Liver (tissue), 9 donors: Measurements from ENCODE around the gene C9orf85. TPM values are rescaled to one million over a fixed set of nuclear protein-coding genes. Genes with fewer than 3 reads are reported as not detected.

Experiments
- DNase-seq: peaks from one replicate; pipeline ENCODE4 v3.0.0-alpha.2; 2017; ENCODE audit warnings: low spot score
- H3K27ac ChIP-seq, 2 donors: one replicate each; pipeline ENCODE4 v1.7.0; 2013; ENCODE audit warnings: inconsistent platforms in 2 of 2, low read length in 2 of 2, control low read depth in 1 of 2, low read depth in 1 of 2, mild to moderate bottlenecking in 1 of 2
- H3K27me3 ChIP-seq, 4 donors: one replicate each; pipeline versions ENCODE4 v1.6.1 to v1.7.0; 2013; ENCODE audit warnings: low read length in 3 of 4, inconsistent platforms in 1 of 4, mild to moderate bottlenecking in 1 of 4, moderate library complexity in 1 of 4; ENCODE audit not compliant: control insufficient read depth in 4 of 4, insufficient read depth in 4 of 4
- H3K36me3 ChIP-seq, 4 donors: one replicate each; pipeline versions ENCODE4 v1.6.1 to v1.7.0; 2013; ENCODE audit warnings: low read length in 3 of 4, mild to moderate bottlenecking in 3 of 4, low read depth in 1 of 4, moderate library complexity in 1 of 4; ENCODE audit not compliant: control insufficient read depth in 4 of 4, insufficient read depth in 3 of 4
- H3K4me1 ChIP-seq, 4 donors: one replicate each; pipeline versions ENCODE4 v1.6.1 to v1.7.0; 2013; ENCODE audit warnings: low read length in 3 of 4, mild to moderate bottlenecking in 3 of 4, moderate library complexity in 1 of 4; ENCODE audit not compliant: control insufficient read depth in 4 of 4, insufficient read depth in 4 of 4
- H3K4me3 ChIP-seq, 3 donors: one replicate each; pipeline versions ENCODE4 v1.6.1 to v1.7.0; 2013; ENCODE audit warnings: low read length in 3 of 3, control low read depth in 1 of 3, low read depth in 1 of 3, mild to moderate bottlenecking in 1 of 3
- H3K9ac ChIP-seq, 2 donors: one replicate each; pipeline ENCODE4 v1.7.0; 2013; ENCODE audit warnings: low read length in 2 of 2, mild to moderate bottlenecking in 2 of 2, moderate library complexity in 2 of 2, control low read depth in 1 of 2, low read depth in 1 of 2
- H3K9me3 ChIP-seq, 4 donors: one replicate each; pipeline versions ENCODE4 v1.6.1 to v1.7.0; 2013; ENCODE audit warnings: low read length in 3 of 4; ENCODE audit not compliant: control insufficient read depth in 4 of 4
- EGR1 ChIP-seq, 2 donors: IDR thresholded peaks; 2 replicates each; pipeline ENCODE4 v1.6.1; 2016 to 2018; ENCODE audit warnings: antibody characterized with exemption in 2 of 2, low read depth in 2 of 2
- FOXA1 ChIP-seq: IDR thresholded peaks from 2 replicates; pipeline ENCODE4 v1.6.1; 2016; ENCODE audit warnings: antibody characterized with exemption
- FOXA2 ChIP-seq: IDR thresholded peaks from 2 replicates; pipeline ENCODE4 v1.6.1; 2016; ENCODE audit warnings: antibody characterized with exemption
- GABPA ChIP-seq, 2 donors: IDR thresholded peaks in 1 of 2; conservative IDR thresholded peaks in 1 of 2; 2 replicates each; pipeline ENCODE4 v1.6.1; 2016; ENCODE audit warnings: antibody characterized with exemption in 2 of 2, mild to moderate bottlenecking in 1 of 2, moderate library complexity in 1 of 2
- HNF4A ChIP-seq, 2 donors: conservative IDR thresholded peaks; 2 replicates each; pipeline ENCODE4 v1.6.1; 2016; ENCODE audit warnings: antibody characterized with exemption in 2 of 2, mild to moderate bottlenecking in 2 of 2
- HNF4G ChIP-seq: IDR thresholded peaks from 2 replicates; pipeline ENCODE4 v1.6.1; 2016; ENCODE audit warnings: antibody characterized with exemption
- JUND ChIP-seq, 2 donors: IDR thresholded peaks; 2 replicates each; pipeline ENCODE4 v1.6.1; 2016; ENCODE audit warnings: antibody characterized with exemption in 2 of 2
- MAX ChIP-seq: IDR thresholded peaks from 2 replicates; pipeline ENCODE4 v1.6.1; 2016; ENCODE audit warnings: antibody characterized with exemption
- RAD21 ChIP-seq, 2 donors: IDR thresholded peaks; 2 replicates each; pipeline ENCODE4 v1.6.1; 2016; ENCODE audit warnings: antibody characterized with exemption in 2 of 2, mild to moderate bottlenecking in 2 of 2
- RXRA ChIP-seq, 2 donors: IDR thresholded peaks; 2 replicates each; pipeline ENCODE4 v1.6.1; 2017 to 2018; ENCODE audit warnings: antibody characterized with exemption in 2 of 2, mild to moderate bottlenecking in 1 of 2
- SP1 ChIP-seq: IDR thresholded peaks from 2 replicates; pipeline ENCODE4 v1.6.1; 2018; ENCODE audit warnings: antibody characterized with exemption, mild to moderate bottlenecking
- TAF1 ChIP-seq: conservative IDR thresholded peaks from 2 replicates; pipeline ENCODE4 v1.6.1; 2016; ENCODE audit warnings: antibody characterized with exemption, mild to moderate bottlenecking
- YY1 ChIP-seq: IDR thresholded peaks from 2 replicates; pipeline ENCODE4 v1.6.1; 2016; ENCODE audit warnings: antibody characterized with exemption, mild to moderate bottlenecking
- WGBS: extraction: QIAGEN DNeasy Blood & Tissue Kit; methylation state at CpG from one replicate; pipeline ENCODE4 v1.1.7; 2013; 5-methylcytosine and 5-hydroxymethylcytosine counted together
- polyA plus RNA-seq, 2 donors: library from polyadenylated mRNA; stranded (reverse) in 1 of 2; unstranded in 1 of 2; fragments of 200-250 nt in 1 of 2; fragments of >200 nt in 1 of 2; fragmentation: Nextera tagmentation in 1 of 2; extraction: Ambion mirVana in 1 of 2; gene quantifications; one replicate each; pipeline versions ENCODE4 v1.2.1 to v1.2.3, GENCODE V29; 2013 to 2015
- total RNA-seq, 2 donors: library from RNA; depleted of rRNA; stranded (reverse); fragments of >200 nt; gene quantifications; one replicate each; pipeline ENCODE4 v1.2.3, GENCODE V29; 2014
- TF ChIP-seq, protein P1 (sequence below): IDR thresholded peaks from 2 replicates; pipeline ENCODE4 v1.6.1; 2016; ENCODE audit warnings: antibody characterized with exemption
- TF ChIP-seq, protein P2 (sequence below): fragments of 150-350 bp; IDR thresholded peaks from 2 replicates; pipeline ENCODE4 v1.5.1; 2017; ENCODE audit warnings: improper control_type of control experiment, low read depth, low read length; ENCODE audit not compliant: missing input control
- TF ChIP-seq, protein P3 (sequence below): IDR thresholded peaks from 2 replicates; pipeline ENCODE4 v1.6.1; 2016; ENCODE audit warnings: antibody characterized with exemption
- donor health status: healthy.
- donor health status: healthy.
- donor health status: healthy.
- donor health status: healthy.
- donor health status: healthy.

The C9orf85 gene
- total and polyA plus RNA-seq, 4 donors: 3.6 to 6.6 (median 3.9) TPM

GRCh38 chr9:72012646-72013045 is 101.2 kb downstream of the C9orf85 start:
- 78% methylated on average over 4 of the region's 4 CpGs for WGBS
- TF ChIP-seq FOXA1: no peak
- TF ChIP-seq TAF1: no peak
- TF ChIP-seq RAD21 (IDR thresholded peaks at IDR 0.05): no peak
- TF ChIP-seq, protein P1, sequence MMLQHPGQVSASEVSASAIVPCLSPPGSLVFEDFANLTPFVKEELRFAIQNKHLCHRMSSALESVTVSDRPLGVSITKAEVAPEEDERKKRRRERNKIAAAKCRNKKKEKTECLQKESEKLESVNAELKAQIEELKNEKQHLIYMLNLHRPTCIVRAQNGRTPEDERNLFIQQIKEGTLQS: no peak
- TF ChIP-seq SP1: no peak
- TF ChIP-seq RXRA (IDR thresholded peaks at IDR 0.05): no peak
- no peak for TF ChIP-seq HNF4G
- TF ChIP-seq MAX: no peak
- no peak for TF ChIP-seq JUND (IDR thresholded peaks at IDR 0.05)
- TF ChIP-seq YY1: no peak
- Histone ChIP-seq H3K27ac (no peak overlapping the region), H3K4me3 (no peak overlapping the region), H3K36me3 (no peaks in the 10 kb centered on the region), H3K4me1 (no peaks in the 10 kb centered on the region), H3K27me3 (no peaks in the 10 kb centered on the region), H3K9ac (no peak overlapping the region), H3K9me3 (no peaks in the 10 kb centered on the region)
- DNase-seq: no peak

DNA sequence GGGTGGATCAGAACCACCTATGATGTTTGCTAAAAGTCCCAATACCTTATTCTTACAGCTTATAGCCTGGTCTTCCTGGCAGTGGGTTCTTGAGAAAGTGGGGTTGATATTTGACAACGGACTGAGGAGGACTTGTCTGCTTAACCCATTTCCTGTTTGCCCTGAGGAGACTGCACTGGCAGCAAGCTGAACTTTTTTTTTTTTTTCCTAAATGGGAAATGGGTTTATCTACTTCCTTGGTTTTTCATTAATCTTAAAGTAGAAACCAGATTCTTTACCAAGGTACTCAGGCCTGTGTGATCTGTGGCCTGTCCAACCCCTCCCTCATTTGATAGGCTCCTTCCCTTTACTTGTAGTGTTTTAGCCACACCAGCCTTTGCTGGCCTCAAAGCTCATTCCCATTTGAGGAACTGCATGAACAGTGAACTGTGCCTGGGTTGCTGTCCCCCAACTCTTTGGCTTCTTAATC is 101.9 kb downstream of the C9orf85 start:
- Histone ChIP-seq H3K4me3 (no peak overlapping the region), H3K4me1 (no peaks in the 10 kb centered on the region), H3K36me3 (no peaks in the 10 kb centered on the region), H3K27me3 (no peaks in the 10 kb centered on the region), H3K9me3 (no peaks in the 10 kb centered on the region), H3K27ac (no peak overlapping the region), H3K9ac (no peak overlapping the region)
- 3% methylated on average over 1 of the region's 1 CpG for WGBS
- DNase-seq: no peak
- TF ChIP-seq MAX: no peak
- TF ChIP-seq, protein P2, sequence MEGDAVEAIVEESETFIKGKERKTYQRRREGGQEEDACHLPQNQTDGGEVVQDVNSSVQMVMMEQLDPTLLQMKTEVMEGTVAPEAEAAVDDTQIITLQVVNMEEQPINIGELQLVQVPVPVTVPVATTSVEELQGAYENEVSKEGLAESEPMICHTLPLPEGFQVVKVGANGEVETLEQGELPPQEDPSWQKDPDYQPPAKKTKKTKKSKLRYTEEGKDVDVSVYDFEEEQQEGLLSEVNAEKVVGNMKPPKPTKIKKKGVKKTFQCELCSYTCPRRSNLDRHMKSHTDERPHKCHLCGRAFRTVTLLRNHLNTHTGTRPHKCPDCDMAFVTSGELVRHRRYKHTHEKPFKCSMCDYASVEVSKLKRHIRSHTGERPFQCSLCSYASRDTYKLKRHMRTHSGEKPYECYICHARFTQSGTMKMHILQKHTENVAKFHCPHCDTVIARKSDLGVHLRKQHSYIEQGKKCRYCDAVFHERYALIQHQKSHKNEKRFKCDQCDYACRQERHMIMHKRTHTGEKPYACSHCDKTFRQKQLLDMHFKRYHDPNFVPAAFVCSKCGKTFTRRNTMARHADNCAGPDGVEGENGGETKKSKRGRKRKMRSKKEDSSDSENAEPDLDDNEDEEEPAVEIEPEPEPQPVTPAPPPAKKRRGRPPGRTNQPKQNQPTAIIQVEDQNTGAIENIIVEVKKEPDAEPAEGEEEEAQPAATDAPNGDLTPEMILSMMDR: no peak
- TF ChIP-seq RAD21 (IDR thresholded peaks at IDR 0.05): no peak
- no peak for TF ChIP-seq FOXA1
- TF ChIP-seq RXRA (IDR thresholded peaks at IDR 0.05): no peak
- TF ChIP-seq TAF1: no peak
- TF ChIP-seq FOXA2: no peak
- TF ChIP-seq, protein P3, sequence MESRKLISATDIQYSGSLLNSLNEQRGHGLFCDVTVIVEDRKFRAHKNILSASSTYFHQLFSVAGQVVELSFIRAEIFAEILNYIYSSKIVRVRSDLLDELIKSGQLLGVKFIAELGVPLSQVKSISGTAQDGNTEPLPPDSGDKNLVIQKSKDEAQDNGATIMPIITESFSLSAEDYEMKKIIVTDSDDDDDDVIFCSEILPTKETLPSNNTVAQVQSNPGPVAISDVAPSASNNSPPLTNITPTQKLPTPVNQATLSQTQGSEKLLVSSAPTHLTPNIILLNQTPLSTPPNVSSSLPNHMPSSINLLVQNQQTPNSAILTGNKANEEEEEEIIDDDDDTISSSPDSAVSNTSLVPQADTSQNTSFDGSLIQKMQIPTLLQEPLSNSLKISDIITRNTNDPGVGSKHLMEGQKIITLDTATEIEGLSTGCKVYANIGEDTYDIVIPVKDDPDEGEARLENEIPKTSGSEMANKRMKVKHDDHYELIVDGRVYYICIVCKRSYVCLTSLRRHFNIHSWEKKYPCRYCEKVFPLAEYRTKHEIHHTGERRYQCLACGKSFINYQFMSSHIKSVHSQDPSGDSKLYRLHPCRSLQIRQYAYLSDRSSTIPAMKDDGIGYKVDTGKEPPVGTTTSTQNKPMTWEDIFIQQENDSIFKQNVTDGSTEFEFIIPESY: no peak
- no peak for TF ChIP-seq EGR1 (IDR thresholded peaks at IDR 0.05; ENCODE audit: low read depth in 2 of 2)
- TF ChIP-seq GABPA (IDR thresholded peaks at IDR 0.05 in 1 of 2, conservative IDR thresholded peaks at IDR 0.05 in 1 of 2): no peak
- no peak for TF ChIP-seq SP1
- TF ChIP-seq HNF4A (conservative IDR thresholded peaks at IDR 0.05): no peak
